GM19438 (cell line): ENCODE measurements around the gene SLC39A13.
"Not testable (repeated sequence)": the region's sequence is repeated elsewhere in the genome, so short reads cannot be mapped to it uniquely, and the experiment has no call there.

ENCODE experiments used
- ATAC-seq: cut with Tn5 transposase; IDR thresholded peaks from one replicate; pipeline ENCODE4 v1.9.1; 2021; ENCODE audit warnings: low read depth; ENCODE audit not compliant: unreplicated experiment

Gene SLC39A13

GRCh38 chr11:47447906-47448305, 39.5 kb downstream of the SLC39A13 start:
- ATAC-seq: no peak

DNA sequence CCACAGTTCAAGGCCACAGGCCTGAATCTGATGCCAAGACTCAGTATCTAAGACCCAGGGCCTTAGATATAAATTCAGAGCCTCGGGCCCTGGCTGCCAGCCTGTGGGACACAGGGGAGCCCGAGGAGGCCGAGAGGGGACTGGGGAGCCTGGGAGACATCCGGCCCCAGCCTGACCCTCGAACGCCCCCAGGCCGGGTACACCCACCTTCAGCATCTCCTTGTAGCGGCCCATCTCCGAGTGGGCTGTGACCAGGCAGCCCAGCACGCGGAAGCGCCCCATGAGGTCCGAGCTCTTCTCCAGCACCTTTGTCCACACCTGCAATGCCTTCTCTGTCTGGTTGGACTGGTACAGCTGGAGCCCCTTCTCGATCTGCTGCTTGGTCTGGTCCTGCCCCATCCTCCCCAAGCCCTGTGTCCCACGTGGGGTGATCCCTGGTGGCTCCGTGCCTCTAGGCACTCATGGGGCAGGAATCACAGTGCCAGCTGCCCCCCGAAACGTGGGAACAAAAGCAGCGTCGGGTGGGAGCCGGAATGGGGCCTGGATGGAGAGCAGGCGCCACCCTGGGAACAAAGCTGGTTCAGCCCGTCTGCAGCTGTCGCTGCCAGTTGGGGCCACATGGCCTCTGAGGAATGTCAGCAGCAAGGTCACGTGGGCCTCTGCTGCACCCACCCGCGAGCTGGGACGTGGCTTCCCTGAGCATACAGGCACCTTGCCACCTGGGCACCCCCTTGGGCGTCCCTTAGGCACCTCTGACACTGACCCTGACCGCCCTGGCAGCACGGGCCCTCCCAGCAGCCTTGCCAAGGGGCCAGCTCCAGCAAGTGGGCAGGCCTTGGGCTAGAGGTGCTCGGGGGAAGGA, 40.4 kb downstream of the SLC39A13 start, which contains the start of gene RAPSN:
Gene RAPSN, minus strand, starts transcription at position 571 of the 862 bp plus-strand sequence. Its CDS starts 172 bp downstream, at position 399.
- ATAC-seq: no peak

- ATAC-seq: no peak
Observed at GRCh38 chr11:47449541-47449940, 41.2 kb downstream of the SLC39A13 start.

DNA sequence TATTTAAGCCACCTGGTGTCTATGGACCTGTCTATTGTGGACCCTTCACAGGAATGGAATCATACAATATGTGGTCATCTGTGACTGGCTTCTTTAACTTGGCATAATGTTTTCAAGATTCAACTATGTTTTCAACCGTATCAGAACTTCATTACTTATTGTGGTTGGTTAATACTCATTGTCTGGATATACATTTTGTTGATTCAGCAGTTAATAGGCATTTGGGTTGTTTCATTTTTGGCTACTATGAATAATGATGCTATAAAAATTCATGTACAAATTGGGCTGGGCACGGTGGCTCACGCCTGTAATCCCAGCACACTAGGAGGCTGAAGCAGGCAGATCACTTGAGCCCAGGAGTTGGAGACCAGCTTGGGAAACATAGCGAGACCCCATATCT, 43.0 kb downstream of the SLC39A13 start:
- ATAC-seq: no peak

- no peak for ATAC-seq
Observed at GRCh38 chr11:47451990-47452389, 43.6 kb downstream of the SLC39A13 start.

DNA sequence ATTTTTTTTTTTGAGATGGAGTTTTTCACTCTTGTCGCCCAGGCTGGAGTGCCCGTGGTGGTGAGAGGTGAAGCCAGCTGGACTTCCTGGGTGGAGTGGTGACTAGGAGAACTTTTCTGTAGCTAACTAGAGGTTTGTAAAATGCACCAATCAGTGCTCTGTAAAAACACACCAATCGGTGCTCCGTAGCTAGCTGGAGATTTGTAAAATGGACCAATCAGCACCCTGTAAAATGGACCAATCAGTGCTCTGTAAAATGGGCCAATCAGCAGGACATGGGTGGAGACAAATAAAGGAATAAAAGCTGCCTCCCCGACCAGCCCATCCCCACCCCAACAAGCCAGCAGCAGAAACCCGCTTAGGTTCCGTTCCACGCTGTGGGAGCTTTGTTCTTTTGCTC, 45.0 kb downstream of the SLC39A13 start:
- no peak for ATAC-seq

- not testable (repeated sequence) for ATAC-seq
Observed at GRCh38 chr11:47454258-47454671, 45.9 kb downstream of the SLC39A13 start.

DNA sequence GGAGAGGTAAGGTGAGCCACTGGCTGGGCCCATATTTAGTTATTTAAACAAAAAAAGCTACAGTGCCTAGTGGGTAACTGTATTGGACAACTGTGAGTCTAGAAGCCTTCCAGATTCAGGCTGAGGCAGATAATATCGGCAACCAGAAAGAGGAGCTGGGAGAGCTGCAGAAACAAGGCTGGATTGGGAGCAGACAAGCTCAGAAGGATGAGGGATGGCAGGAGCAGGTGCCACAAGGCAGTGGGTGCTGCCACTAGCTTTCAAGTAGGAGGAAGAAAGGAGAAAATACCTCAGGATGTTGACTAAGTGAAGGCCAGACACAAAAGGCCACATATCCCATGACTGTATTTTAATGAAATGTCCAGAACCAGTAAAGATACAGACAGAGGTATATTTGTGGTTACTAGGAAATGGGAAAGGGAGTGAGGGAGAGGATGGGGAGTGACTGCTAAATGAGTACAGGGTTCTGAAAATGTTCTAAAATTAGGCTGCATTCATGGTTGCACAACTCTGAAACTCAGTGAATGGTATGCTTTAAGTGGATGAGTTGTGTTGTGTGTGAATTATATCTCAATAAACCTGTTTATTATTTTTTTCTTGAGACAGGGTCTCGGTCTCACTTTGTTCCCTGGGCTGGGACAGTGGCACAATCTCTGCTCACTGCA, 52.3 kb downstream of the SLC39A13 start:
- ATAC-seq: no peak

- ATAC-seq: no peak
Observed at GRCh38 chr11:47461876-47462275, 53.5 kb downstream of the SLC39A13 start.

- ATAC-seq: no peak
Observed at GRCh38 chr11:47464483-47464882, 56.1 kb downstream of the SLC39A13 start.
